ENCODE results near the gene NCOA1.
A peak's percentile ranks its signal among the peaks of the same experiment; 100 is the strongest.
"Not testable (repeated sequence)": the region's sequence is repeated elsewhere in the genome, so short reads cannot be mapped to it uniquely, and the experiment has no call there.

NCOA1 gene

GRCh38 chr2:24586955-24587354 lies 95.9 kb downstream of the NCOA1 start:
- no peak for DNase-seq

GRCh38 chr2:24588294-24588693 lies 97.2 kb downstream of the NCOA1 start:
- no peak for DNase-seq

DNA sequence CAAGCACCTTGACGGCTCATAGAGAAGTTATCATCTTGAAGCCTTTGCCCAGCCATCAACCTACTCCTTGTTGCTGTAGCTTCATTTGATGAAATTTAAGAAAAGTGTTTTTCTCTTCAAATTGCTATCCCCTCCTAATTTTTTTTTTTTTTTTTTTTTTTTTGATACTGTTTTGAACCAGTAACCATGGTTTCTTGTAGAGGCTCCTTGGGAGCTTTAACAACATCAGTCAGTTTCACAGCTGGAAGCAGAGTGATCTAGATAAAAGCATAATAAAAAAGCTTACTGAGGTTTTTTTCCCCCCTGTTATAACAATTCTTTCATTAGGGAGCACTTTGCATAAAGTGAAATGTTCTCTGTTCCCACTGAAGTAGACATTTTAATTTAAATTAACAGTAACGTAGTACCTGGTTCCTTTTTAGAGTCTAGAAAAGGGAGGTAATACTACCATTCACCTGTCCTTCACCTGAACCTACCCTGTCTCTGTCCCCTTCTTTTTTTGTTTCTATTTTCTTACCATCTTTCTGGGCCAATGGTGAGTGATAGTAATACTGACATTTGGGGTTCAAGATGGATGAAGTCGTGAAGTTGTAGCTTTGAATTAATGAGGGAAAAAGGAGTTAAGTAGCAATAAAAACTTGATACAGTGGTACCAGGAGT lies 101.5 kb downstream of the NCOA1 start:
- DNase-seq: no peak

- DNase-seq: no peak
Measured at GRCh38 chr2:24594283-24594682, 103.2 kb downstream of the NCOA1 start.

DNA sequence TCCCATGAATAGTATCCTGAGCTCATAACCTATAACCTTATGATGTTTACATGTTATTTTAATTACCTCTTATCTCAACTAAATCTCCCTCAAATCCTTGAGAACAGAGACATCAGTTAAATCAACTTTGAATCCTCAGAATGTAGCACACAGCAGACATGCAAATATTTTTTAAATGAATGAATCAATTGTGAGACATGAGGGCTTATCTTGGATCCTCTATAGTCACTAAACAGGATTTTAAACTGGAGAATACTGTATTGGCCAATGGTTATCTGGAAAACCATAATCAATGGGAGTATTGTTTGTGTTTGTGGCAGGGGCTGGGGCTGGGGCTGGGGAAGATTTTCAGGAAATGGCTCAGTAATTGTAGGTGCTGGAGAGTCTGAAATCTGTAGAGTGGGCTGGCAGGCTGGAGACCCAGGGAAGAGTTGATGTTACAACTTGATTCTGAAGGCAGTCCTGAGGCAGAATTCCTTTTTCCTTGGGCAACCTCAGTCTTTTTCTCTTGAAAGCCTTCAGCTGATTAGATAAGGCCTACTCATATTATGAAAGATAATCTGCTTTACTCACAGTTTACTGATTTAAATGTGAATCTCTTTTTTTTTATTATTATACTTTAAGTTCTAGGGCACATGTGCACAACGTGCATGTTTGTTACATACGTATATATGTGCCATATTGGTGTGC lies 106.3 kb downstream of the NCOA1 start:
- DNase-seq: no peak

DNA sequence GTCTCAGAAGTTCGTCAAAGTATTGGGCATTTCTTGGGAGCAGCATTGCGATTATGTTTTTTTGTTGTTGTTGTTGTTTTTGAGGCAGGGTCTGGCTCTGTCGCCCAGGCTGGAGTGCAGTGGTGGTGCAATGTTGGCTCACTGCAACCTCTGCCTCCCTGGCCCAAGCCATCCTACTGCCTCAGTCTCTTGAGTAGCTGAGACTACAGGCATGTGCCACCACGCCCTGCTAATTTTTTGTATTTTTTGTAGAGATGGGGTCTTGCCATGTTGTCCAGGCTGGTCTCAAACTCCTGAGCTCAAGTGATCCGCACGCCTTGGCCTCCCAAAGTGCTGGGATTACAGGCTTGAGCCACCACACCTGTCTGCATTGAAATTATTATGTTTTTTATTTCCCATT lies 109.1 kb downstream of the NCOA1 start:
- DNase-seq: not testable (repeated sequence)

- no peak for DNase-seq
Measured at GRCh38 chr2:24611631-24612030, 120.6 kb downstream of the NCOA1 start.

DNA sequence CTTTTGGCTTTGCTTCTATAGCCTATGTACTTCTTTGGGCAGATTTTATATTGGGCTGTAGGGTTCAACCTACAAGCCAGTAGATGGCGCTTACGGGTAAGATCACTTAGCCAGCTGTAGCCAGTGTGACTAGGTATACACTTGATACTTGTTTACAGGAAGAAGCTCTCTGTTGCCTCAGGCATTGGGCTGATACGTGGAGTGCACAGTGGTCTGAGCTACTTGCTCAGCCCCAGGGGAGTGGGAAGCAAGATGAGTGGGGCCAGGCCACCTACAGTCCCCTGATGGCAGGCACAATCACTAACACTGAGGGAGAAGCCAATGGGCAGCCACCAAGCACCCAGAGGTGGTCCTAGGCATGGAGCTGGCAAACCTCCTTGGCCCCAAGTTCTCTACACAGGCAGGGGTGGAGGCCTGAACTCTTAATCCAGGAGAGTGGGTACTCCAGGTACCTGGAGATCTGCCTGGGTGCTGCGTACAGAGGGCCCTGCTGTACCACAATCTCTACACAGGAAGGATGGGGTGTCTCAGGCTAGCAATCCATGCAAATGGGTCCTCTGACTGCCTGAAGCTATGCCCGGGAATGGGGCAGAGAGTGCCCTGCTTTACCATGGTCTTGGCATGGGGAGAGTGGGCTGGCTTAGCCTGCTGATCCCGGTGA lies 122.2 kb downstream of the NCOA1 start:
- peak; percentile 9 for DNase-seq

DNA sequence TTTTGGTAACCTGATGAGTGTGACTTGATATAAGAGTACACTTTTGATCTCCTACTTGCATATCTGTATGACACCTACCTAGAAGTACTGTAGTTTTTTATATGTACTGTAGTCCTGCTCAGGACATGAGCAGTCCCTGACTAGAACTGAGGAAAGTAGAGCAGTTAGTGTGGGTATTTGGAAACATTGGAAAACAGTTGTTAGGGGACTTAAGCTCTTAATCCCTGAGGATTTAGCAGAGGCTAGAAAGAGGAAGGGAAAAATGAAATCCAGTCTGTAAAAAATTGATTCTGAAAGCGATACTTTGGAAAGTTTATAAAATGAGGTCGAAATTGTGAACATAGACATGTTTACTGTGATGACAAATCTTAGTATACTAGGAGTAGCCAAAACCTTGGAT lies 125.6 kb downstream of the NCOA1 start:
- no peak for DNase-seq

GRCh38 chr2:24617424-24617823 lies 126.4 kb downstream of the NCOA1 start:
- no peak for DNase-seq

- no peak for DNase-seq
Measured at GRCh38 chr2:24618144-24618543, 127.1 kb downstream of the NCOA1 start.

DNA sequence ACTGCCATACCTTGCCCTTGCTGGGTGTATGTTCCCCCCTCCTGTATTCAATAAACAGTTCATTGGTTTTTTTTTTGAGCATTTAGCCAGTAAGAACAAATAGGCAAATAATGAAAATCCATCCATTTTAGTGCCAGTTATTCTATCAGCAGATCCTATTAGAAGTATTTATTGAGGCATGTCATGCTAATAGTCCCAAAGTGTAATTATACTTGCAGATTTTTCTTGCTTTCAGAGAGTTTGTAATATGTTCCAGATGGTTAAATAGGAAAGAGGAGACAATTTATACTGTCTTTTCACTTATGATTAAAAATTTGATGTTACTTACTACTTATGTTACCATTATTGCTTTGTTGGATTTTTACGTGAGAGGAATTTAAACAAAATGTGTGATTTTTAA lies 127.6 kb downstream of the NCOA1 start:
- no peak for DNase-seq

DNA sequence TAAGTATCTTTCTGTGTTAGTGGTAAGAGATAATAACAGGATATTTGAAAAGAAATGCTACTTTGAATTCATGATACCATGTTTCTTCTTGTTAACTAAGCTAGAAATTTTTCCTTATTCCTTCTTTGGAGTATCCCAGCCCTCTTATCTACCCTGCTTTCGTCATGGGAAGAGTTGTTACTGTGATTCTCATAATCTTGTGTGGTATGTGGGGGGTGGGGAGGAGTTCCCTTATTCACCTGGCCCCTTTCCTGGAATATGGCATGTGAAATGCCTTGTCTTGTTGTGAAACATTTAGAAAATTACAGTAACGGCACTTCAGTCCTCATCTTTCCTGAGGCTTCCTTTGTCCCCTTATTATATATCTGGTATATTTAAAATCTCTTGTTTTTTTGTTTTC lies 129.9 kb downstream of the NCOA1 start:
- no peak for DNase-seq

DNA sequence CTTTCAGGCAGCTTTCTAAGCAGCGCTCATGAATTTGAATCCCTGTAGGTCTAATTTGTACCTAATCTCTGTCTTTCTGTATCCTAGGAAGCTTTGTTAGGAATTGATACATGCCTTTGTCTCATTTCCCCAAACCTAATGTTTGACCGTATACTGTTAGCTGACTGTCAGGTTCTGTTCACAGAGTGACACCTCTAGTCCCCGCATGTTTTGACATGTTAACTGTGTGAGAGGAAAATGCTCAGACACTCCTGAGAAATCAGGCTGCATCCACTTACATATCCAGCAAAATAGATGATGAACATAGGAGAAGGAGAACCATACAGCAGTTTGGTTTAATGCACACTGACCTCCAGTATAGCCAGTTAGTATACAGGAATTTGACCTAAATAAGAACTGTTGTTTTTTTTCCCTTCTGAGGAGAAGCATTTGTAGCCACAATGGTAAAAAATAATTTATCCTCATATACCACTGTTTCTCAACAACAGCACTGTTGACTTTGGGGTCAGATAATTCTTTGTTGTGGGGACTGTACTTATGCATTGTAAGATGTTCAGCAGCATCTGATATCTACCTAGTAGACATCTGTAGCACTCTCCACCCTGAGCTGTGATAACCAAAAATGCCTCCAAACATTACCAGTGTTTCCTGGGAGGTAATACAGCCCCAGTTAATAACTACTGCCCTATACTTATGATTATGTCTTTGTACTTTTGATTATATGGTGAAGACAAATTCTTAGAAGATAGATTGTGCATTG lies 130.9 kb downstream of the NCOA1 start:
- DNase-seq: no peak

- no peak for DNase-seq
Measured at GRCh38 chr2:24623535-24623934, 132.5 kb downstream of the NCOA1 start.

DNA sequence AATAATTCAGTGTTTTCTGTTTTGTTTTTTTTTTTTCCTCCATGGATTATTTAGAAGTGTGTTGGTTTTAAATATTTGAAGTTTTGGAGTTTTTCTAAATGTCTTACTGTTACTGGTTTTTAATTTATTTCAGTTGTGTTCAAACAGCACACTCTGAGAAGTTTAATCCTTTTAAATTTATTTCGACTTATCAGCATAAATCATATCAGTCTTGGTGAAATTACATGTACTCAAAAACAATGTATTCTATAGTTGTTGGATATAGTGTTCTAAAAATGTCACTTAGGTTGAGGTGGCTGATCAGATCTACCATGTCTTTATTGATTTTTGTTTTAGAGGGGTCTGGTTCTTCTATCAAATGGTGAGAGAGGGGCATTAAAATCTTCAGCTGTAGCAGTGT lies 134.7 kb downstream of the NCOA1 start:
- no peak for DNase-seq

GRCh38 chr2:24626131-24626530 lies 135.1 kb downstream of the NCOA1 start:
- no peak for DNase-seq

GRCh38 chr2:24628746-24629145 lies 137.7 kb downstream of the NCOA1 start:
- DNase-seq: no peak

- DNase-seq: peak; percentile 6
Measured at GRCh38 chr2:24632172-24632571, 141.1 kb downstream of the NCOA1 start.

- no peak for DNase-seq
Measured at GRCh38 chr2:24635181-24635580, 144.1 kb downstream of the NCOA1 start.

DNA sequence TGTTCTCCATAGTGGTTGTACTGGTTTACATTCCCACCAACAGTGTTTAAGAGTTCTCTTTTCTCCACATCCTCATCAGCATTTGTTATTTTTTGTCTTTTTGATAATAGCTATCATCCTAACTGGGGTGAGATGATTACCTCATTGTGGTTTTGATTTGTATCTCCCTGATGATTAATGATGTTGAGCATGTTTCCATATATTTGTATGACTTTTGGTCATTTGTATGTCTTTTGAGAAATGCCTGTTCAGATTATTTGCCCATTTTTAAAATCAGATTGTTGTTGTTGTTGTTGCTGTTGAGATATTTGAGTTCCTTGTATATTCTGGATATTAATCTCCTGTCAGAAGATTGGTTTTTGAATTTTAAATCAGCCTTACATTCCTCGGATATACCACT lies 147.5 kb downstream of the NCOA1 start:
- no peak for DNase-seq

GRCh38 chr2:24642351-24642750 lies 151.3 kb downstream of the NCOA1 start:
- no peak for DNase-seq

DNA sequence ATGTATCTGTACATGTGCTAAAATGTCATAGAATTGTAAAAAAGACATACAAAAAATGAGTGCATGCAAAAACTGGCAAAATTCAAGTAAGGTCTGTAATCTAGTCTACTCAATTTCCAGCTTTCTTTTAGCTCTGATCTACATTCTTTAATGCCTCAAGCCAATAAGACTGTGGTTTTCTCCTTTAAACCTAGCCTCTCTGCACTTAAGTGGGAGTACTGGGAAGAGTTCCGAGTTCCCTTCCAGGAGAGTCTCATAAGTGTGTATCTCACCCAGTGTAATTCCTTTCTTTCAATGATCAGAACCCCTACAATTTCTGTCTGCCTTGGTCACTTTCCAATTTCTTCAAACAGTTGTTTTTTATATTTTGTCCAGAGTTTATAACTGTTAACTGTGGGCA lies 152.0 kb downstream of the NCOA1 start:
- no peak for DNase-seq

DNA sequence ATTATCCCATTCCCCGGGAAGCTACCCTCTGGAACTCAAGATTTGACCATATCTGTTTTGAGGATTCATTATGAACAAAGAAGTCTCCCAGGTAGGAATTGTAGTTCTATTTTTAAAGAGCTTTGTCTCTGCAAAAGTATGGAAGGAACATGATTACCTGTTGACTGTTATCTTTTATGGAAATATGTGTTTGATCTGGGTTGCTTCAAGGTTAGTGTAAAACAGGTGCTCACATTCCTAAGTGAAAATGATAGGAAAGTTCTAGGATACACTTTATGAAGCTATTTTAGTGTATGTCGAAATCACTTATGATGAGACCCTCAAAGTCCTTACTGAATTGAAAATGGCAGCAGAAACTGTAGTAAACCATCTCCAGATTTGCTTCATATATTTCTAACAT lies 153.0 kb downstream of the NCOA1 start:
- DNase-seq: no peak

Measured in GDM1 (cell line).